HS-27A (cell line): ENCODE results near the gene PRG3.
"Not testable (repeated sequence)": the region's sequence is repeated elsewhere in the genome, so short reads cannot be mapped to it uniquely, and the experiment has no call there.

ENCODE experiments used
- DNase-seq: peaks from one replicate; pipeline ENCODE4 v3.0.0-alpha.2; 2012; ENCODE audit warnings: low read depth, missing footprints

Gene PRG3

DNA sequence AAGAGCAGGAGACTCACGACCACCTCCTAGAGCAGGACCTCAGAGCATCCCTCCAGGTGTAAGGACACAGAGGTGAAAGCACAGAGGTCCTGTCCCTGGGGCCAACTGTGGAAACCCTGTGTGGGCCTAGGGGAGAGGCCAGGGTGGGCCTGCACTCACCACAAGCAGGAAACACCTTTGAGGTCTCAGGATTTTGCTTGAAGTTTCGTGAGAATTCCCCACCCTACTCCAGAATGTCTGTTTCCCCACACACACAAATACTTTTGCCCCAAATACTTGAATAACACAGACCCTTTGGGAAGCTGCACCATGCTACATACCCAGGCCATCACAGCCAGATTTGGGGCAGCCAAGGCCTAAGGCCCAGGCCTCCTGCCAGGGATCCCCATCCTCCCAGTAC is 27.8 kb upstream of the PRG3 start:
- DNase-seq, result no peak

- DNase-seq, result no peak
Measured at GRCh38 chr11:57407941-57408475, 27.1 kb upstream of the PRG3 start.

DNA sequence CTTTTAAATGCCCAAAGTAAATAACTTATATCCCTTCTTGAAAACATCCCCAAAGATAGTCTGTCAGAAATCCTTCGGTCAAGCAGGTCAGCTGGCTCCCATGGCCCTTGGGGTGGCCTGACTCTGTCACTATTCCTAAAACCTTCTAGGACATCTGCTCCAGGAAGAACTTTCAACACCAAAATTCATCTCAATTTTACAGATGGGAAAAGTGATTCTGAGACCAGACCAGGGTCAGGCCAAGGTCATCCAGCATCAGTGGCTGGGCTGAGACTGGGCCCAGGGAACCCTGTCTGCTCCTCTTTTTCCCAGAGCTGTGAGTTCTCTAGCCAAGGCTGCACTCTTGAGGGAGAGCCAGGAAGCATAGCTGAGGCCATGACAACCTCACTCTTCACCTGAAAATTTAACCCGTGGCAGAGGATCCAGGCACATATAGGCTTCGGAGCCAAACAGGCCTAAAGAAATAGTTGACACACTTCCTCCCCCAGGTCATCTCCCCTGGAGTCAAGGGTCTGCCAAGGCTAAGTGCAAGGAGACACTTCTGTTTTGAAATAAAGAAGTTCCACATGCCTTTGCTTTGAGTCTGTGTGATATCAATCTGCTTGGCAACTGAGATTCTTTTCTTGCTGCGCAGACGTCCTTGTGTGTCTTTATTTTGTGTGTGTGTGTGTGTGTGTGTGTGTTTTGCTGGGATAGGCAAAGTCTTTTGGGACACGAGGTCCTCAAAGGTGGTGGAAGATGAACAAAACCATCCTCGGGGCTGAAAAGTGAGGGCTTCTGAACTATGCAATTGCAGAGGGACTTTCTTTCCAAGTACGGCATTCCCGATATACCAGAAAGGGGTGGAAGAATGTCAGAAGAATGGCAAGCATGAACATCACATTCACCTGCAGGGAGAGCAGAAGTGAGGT is 26.3 kb upstream of the PRG3 start:
- no peak for DNase-seq

DNA sequence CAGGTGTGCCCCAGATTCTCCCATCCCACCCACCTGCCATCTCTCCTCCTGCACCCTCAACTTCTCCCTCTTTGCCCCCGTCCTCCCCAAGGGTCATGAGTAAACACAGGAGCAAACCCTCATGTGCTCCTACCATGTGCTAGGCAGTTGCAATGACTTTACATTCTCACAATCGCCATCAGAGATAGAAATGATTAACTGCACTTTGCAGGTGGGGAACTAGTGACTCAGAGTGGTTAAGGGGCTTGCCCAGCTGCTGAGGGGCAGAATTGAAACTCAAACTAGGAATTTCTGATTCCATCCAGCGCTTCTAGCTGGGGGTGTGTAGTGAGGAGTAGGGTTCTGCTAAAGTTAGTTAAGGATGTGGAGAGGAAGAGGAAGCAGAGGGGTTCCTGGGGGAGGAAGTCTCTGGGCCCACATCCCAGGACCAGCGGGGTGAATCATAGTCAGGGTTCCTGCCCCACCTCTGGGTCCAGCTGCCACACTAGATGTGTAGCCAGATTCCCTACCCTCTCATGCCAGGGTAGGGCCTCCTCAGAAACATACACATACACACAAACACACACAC is 25.5 kb upstream of the PRG3 start:
- no peak for DNase-seq

- DNase-seq, result no peak
Measured at GRCh38 chr11:57405271-57405860, 24.4 kb upstream of the PRG3 start.

DNA sequence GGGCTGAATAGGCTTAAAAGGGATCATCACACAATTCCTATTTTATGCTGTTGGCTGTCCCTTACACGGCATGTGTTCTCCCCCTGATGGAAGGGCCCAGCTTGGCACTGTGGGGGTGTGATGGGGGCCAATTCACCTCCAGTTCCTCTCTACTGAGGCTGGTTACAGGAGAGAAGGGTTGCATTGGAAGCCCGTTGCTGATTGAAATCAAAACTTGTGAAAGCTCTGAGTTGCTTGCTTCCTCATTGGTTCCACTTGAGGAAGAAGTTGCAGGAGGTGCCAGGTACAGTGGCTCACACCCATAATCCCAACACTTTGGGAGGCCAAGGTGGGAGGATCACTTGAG is 22.8 kb upstream of the PRG3 start:
- no peak for DNase-seq

DNA sequence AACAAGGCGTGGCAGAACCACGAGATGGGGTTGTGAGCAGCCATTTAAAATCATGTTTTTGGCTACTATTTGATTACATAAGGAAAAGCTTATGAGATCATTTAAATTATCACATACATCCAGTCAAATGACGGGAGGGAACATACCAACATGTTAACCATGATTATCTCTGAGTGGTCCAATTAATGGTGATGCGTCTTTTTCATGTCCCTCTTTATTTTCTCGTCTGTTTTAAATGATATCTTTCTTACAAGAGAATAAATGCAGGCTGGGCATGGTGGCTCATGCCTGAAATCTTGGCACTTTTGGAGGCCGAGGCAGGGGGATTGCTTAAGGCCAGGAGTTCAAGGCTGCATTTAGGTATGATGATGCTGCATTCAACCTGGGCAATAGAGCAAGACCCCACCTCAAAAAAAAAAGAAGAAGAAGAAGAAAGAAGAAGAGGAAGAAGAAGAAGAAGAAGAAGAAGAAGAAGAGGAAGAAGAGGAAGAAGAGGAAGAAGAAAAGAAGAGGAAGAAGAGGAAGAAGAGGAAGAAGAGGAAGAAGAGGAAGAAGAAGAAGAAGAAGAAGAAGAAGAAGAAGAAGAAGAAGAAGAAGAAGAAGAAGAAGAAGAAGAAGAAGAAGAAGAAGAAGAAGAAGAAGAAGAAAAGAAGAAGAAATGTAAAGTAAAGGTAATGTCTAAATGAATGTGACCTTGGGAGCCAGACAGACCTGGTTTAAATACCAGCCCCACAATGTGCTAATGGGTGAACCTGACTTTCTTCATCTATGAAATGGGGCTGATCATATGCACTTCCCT is 22.3 kb upstream of the PRG3 start:
- not testable (repeated sequence) for DNase-seq

DNA sequence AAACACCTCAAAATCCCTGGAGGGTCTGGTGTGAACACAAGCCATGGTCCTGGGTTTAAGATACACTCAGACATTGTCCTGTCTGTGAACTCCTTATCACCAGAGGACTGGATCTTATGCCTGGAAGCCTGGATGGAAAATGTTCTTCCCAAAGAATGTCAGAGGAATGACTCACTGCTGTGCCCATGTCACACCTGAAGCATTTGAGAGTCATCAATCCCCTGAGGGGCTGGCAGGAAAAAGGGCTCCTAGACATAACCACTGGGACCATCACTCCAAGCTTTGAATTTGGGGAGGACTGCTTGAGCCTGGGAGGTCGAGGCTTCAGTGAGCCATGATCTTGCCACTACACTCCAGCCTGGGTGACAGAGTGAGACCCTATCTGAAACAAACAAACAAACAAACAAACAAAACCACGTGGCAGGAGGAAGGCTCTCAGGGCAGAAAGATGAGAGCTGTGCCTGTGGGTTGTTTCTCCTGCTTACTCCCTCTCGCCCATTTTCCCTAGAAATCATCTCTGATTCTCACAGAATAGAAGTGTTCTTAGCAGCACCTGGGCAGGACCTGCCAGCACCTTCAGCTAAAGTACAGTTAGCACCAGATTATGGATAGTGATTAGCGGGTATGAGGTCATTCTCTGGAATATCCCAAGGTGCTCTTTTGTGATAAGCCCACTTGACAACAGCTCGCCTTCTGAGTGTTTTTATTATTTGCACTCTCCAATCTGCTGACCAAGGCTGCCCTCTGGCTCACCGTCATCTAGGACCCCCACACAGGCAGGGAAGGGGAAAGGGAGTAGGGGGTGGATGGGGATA is 21.4 kb upstream of the PRG3 start:
- DNase-seq, result no peak

DNA sequence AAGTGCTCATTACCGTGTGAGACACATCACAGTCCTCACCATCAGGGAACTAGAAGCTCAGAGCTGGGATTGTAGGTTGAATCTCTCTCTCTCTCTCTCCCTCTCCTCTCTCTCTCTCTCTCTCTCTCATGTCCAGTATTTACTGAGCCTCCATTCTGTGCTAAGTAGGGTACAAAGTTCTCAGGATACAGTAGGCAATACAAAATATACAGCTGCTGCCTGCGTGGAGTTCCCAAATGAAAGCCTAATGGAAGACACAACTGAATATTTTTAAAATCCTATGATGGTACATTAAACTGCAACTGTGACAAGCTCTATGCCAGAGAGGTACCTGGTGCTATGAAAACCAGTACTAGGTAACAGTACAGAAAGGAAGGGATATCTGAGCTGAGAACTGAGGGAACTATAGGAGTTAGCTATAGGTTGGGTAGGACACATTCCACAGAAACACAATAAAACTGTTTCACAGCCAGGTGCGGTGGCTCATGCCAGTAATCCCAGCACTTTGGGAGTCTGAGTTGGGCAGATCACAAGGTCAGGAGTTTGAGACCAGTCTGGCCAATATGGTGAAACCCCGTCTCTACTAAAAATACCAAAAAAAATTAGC is 19.1 kb upstream of the PRG3 start:
- DNase-seq, result no peak

GRCh38 chr11:57399221-57399620 is 18.3 kb upstream of the PRG3 start:
- DNase-seq, result no peak

GRCh38 chr11:57397394-57397990 is 16.5 kb upstream of the PRG3 start:
- no peak for DNase-seq

- DNase-seq, result no peak
Measured at GRCh38 chr11:57396744-57397143, 15.8 kb upstream of the PRG3 start.

DNA sequence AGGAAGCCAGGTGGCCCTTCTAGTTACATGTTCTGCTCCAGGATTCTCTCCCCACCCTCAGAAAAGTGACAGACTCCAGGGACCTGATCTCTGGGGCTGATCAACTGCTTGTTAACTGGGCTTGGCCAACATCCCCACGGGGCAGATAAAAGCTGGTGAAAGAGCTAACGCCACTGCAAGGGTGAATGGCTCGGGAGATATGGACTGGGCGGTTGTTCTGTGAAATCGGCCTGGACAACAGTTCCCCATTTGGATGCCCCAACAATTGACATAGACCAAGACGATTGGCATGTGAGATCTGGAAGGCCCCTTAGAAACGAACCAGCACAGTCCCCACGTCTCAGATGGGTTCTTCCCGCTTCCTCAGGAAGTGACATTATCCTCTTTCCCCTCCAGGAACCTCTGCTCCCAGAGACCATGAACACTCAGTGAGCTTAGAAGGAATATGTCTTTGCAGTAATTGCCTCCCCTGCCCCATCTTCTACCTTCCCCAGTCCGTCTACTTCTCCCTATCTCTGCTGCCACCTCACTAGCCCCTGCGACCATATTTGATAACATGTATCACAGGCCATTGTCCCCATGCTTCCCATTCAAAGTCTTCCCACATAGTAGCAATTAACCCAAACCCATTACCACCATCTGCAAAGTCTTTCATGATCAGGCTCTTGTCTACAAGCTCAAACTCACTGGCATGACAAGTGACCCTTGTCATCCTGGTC is 15.1 kb upstream of the PRG3 start:
- no peak for DNase-seq

DNA sequence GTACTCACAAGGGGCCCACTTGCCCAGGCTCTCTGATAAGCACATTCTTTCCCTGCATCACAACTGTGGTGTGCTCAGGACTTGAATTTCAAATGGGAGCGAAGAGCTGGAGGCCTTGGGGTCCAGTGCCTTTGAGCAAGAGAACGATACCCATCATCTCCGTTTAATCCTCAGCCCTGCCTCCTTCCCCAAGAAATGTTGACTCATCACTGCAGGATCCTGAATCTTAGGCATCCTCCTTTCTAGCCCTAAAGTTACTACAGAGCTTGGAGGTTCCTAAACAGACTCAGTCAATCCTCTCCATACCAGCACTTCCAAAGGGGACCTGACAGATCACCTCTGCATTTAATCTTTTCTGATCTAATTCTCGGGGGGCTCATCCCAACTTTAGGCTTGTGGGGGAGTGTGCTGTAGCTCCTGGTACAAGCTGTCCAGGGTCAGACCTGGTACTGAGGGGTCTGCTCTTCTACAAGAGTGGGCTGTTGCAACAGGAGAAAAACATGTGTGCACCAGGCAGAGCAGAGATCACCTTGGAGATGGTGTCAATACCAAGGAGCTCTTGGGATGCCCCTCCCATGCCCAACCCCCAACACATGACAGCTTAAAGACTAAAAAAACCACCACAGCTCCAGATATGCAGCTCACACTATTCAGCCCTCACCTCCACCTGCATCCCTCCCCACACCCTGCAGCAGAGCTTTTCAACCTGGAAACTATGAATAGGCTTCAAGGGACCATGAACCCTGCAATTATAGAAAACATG is 13.4 kb upstream of the PRG3 start:
- DNase-seq, result no peak

- no peak for DNase-seq
Measured at GRCh38 chr11:57392763-57393105, 11.8 kb upstream of the PRG3 start.

GRCh38 chr11:57392066-57392762 is 11.3 kb upstream of the PRG3 start:
- no peak for DNase-seq

DNA sequence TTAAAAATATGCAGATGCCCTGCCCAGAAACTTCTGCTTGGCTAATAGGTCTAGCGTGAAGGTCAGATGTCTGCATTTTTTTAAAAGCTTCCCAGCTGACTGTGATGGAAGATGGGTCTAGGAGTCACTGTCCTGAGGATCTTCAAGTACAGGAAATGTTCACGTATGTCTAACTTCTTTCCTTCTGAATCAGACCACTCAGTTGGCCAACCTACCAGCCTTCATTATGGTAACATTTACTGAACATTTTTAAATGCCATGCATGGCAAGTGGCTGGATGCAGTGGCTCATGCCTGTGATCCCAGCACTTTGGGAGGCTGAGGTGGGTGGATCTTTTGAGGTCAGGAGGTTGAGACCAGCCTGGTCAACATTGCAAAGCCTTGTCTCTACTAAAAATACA is 10.6 kb upstream of the PRG3 start:
- DNase-seq, result no peak

GRCh38 chr11:57391111-57391510 is 10.2 kb upstream of the PRG3 start:
- no peak for DNase-seq

- DNase-seq, result no peak
Measured at GRCh38 chr11:57390535-57390934, 9.6 kb upstream of the PRG3 start, which contains the start of gene PRG2. TSS of gene PRG2 (minus strand) at chr11:57390650. CDS start at chr11:57389944, 706 bp downstream.
